Activated CD4-positive, CD25-positive, alpha-beta regulatory T cell treated with anti-CD3 and anti-CD28 coated beads, Interleukin-2, amount 50 U/mL, for 24 hours (primary cell): Measurements from ENCODE around the gene SHISA2.

Experiments used
- ATAC-seq, 2 donors: fragments of 150-1000 bp; cut with Tn5 transposase; one replicate each; pipeline ENCODE4 v1.10.0; 2021; ENCODE audit warnings: mild to moderate bottlenecking in 1 of 2, moderate library complexity in 1 of 2

Gene SHISA2

GRCh38 chr13:26047040-26047439 is 4.8 kb downstream of the SHISA2 start:
- no peak for ATAC-seq

- no peak for ATAC-seq
Observed at GRCh38 chr13:26046639-26047038, 5.2 kb downstream of the SHISA2 start.

GRCh38 chr13:26045142-26045541 is 6.7 kb downstream of the SHISA2 start:
- ATAC-seq = no peak

- no peak for ATAC-seq
Observed at GRCh38 chr13:26042785-26043184, 9.0 kb downstream of the SHISA2 start.

GRCh38 chr13:26041444-26041843 is 10.4 kb downstream of the SHISA2 start:
- no peak for ATAC-seq

DNA sequence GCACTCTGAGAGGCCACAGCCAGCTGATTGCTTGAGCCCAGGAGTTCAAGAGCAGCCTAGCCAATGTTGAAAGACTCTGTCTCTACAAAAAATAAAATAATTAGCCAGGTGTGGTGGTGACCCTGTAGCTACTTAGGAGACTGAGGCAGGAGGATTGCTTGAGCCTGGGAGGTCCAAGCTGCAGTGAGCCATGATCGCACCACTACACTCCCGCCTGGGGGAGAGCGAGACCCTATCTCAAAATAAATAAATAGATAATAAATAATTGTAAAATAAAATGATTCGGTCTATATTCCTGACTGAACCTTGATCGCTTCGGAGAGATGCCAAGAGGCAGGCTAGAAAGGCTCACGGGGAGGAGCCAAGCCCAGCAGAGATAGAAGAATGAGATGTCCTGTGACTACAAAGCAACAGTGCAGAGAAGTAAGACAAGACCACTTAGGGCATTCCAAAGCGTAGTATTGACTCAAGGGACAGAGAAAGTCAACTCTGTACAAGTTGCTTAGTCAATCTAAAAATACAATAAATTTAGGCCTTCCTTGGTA is 12.8 kb downstream of the SHISA2 start:
- no peak for ATAC-seq

DNA sequence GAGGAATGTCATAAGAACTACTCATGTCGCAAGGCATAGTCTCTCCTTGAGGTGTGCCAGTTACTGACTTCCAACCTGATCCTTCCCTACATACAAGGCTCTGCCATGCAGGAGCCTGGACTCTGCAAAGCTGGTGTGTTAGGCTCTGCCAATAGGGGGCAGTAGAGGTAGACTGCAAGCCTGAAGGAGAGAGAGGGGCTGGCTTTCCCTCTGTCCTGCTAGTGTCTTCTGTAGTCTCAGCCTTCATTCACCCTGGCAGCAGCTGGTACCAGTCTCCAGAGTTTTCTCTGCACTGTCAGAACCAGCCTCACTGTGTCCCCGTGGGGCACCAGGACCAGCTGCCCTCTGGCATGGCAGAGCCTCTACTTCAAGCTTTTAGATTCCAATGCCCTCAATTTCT is 14.5 kb downstream of the SHISA2 start:
- no peak for ATAC-seq

DNA sequence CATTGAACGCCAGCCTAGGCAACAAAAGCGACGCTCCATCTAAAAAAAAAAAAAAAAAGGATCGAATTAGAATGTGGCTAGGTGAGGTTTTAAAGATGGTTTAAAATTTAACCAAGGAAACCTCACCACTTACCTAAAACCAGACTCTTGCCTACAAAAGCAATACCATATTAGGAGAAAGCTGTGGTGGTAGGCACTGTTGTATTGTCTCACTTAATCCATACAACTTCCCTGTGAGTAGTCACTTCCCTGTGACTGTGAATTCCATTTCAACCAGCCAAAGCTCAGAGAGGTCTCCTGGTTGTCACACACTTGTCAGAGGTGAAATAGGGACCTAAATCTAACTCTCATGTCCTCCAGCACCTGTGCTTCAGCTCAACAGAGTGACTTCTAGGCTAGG is 15.4 kb downstream of the SHISA2 start:
- no peak for ATAC-seq

DNA sequence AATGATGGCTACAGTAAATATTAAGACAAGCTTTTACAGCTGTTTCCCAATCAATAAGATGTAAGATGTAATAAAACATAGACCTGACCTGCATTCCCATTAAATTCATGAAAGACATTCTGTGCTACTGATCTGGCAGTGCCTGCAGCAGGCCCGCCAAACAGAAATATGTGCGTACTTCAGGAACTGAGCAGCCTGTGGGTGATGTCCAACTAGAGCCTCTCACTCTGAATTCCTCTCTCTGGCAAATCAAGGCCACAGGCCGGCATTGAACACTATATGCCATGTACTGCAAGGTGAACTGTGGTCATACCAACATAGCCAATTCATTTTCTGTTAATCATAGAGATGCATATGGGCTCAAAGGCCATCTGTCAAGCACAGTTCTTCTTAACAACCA is 17.8 kb downstream of the SHISA2 start:
- ATAC-seq = no peak

DNA sequence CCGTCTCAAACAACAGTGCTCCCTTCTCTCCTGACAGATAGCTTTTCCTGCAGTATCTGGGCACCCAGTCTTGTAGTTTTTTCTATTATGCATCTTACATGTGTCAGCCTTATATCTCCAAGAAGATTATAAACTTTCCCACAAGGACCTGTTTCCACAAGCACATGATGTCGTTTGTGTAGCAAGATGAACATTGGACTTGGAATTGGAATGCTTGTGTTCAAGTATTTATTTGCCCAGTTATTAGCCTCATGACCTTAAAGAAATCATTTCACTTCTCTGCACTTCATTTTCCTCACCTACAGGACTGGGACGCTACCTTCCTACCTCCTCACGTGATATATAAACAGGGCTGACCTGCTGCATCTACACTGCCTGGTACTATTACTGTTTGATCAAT is 21.5 kb downstream of the SHISA2 start:
- ATAC-seq = no peak

DNA sequence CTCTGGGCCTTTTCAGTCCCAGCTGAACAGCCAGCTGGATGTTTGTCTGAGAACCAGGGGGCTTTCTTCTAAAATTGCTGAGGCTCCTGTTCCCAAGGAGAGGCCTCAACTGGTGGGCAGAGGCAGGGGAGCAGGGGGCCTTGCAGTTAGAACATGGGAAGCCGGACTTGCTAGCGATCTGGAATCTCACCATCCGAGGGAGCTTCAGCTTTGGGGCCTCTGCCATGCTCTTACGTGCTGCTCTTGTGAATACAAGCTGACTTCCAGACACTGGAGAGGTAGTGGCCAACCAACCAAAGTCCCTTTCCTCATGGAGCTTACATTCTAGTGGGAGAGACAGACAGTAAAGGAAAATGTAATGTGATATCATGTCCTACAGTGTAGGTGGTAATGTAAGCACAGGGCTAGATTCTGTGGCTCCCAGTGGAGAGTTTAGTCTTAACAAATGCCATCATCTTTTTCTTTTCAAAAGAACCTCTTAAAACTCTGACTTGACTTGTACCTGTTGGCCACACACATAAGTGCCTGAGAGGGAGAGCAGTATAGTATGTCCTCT is 22.2 kb downstream of the SHISA2 start:
- ATAC-seq = no peak

- ATAC-seq = no peak
Observed at GRCh38 chr13:26026211-26026610, 25.6 kb downstream of the SHISA2 start.

GRCh38 chr13:26025771-26026170 is 26.0 kb downstream of the SHISA2 start:
- no peak for ATAC-seq

- no peak for ATAC-seq
Observed at GRCh38 chr13:26025196-26025595, 26.6 kb downstream of the SHISA2 start.

- no peak for ATAC-seq
Observed at GRCh38 chr13:26024558-26024957, 27.3 kb downstream of the SHISA2 start.

- no peak for ATAC-seq
Observed at GRCh38 chr13:26022538-26023292, 29.1 kb downstream of the SHISA2 start.

DNA sequence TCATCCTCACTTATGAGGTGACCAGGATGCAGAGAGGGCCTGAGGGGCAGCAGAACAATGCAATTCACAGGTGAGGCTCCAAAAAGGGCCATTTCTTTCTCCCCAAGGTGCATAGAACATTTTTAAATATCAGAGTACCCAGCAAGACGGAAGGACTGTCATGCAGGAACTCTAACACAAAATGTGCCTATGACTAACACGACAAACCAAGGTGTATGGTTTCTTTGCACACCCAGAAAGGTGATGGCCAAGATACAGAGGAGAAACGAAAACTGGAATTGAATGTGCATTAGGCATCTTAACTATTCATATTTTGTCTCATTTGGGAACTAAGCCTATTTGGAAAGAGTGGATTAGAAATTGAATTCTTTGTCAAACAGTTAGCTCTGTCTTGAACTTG is 29.9 kb downstream of the SHISA2 start:
- no peak for ATAC-seq

GRCh38 chr13:26021516-26021915 is 30.3 kb downstream of the SHISA2 start:
- ATAC-seq = no peak

DNA sequence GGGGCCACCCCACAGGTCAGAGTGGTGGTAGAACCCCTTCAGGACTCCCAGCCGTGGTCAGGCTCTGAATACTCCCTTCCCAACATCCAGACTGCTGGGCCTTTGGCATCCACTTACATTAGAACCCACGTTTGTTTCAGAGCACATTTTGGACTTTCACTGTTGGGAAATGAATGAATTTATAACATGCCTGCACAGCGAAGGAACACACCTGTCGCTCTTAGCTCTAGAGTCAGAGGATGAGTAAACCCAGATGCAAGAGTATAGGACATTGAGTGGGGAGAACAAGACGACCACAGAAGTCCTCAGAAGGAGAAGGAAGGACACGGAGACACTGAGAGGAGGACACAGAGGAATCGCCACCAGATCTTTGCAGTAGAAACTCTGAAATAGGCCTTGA is 30.9 kb downstream of the SHISA2 start:
- ATAC-seq = no peak

DNA sequence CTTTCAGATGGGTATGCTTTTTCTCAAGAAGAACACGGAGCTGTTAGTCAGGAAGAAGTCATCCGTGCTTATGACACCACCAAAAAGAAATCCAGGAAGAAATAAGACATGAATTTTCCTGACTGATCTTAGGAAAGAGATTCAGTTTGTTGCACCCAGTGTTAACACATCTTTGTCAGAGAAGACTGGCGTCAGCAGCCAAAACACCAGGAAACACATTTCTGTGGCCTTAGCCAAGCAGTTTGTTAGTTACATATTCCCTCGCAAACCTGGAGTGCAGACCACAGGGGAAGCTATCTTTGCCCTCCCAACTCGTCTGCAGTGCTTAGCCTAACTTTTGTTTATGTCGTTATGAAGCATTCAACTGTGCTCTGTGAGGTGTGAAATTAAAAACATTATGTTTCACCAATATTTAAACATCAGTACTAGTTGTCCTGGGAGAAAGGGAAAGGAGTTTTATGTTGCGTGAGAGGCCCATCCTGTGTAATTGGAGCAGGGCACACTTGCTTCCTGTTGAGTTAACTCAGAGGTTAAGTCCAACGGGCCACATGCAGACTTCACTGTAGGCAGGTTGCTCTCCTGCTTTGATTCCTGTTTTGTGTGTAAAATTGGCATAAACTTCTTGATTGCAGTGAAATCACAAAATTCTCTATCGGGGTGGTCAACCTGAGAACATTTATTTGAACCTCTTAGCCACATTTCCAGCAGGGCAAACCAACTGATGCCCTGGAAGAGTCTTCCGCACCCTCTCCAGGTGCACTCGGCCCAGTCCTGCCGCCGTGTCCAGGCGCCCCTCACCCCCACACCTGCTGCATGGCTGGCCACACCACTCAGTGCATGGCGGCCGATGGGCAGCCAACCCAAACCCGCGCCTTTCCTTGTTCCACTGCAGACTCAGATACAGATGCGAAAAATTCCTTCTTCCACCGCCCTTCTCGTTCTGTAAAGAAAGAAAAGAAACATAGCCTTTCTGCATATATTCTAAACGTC is 31.6 kb downstream of the SHISA2 start:
- no peak for ATAC-seq

DNA sequence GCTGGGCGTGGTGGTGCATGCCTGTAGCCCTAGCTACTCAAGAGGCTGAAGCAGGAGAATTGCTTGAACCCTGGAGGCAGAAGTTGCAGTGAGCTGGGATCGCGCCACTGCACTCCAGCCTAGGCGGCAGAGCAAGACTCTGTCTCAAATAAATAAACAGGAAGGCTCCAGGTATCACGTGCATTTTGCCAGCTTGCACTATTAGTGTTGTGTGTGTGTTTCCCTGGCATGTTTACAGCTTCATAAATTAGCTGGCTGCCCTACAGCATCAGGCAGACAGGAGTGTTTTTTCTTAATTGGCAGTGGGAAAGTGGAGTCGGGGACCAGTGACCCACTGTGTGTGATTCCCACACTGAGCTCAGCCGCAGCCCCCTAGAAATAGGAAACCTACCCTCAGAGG is 32.6 kb downstream of the SHISA2 start:
- no peak for ATAC-seq

DNA sequence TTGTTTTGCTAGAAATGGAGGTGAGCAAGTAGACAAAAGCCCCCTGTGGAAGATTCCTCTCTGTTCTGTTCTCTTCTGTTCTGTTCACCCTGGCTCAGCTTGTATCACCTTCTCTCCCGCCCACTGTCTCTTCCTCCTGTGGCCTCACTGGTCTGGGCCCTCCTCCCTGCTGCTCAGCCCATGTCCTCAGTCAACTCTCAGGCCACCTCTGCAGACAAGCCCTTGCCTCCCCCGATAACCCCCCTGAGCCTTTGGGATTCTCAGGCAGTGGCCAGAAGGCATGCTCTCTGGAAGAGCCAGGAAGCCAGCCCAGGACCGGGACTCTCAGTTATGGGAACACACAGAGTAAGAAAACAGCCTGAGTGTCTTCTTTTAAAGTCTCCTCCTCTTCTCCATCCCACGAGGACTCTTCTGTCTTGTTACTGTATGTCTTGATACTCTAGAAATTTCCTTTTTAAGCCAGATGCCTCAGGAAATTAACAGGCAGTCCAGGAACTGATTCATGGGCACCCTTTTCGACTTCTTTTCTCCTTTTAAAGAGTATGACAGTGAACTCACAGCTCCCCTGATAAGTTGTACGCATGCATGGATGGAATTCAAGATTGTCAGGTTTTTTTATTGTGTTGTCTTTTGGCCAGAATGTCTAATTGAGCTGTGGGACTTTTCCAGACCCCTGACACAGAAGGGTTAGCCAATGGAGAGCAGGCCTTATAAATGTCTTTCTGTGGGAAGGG is 33.7 kb downstream of the SHISA2 start:
- no peak for ATAC-seq
